HG02884 (cell line): ENCODE data around the gene TMEM176A.
A peak's percentile ranks its signal among the peaks of the same experiment; 100 is the strongest.
"Not testable (repeated sequence)": the region's sequence is repeated elsewhere in the genome, so short reads cannot be mapped to it uniquely, and the experiment has no call there.

Experiments
- ATAC-seq: cut with Tn5 transposase; IDR thresholded peaks from one replicate; pipeline ENCODE4 v1.9.1; 2021; ENCODE audit warnings: mild to moderate bottlenecking, moderate library complexity; ENCODE audit not compliant: unreplicated experiment

Gene TMEM176A, protein sequence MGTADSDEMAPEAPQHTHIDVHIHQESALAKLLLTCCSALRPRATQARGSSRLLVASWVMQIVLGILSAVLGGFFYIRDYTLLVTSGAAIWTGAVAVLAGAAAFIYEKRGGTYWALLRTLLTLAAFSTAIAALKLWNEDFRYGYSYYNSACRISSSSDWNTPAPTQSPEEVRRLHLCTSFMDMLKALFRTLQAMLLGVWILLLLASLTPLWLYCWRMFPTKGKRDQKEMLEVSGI

DNA sequence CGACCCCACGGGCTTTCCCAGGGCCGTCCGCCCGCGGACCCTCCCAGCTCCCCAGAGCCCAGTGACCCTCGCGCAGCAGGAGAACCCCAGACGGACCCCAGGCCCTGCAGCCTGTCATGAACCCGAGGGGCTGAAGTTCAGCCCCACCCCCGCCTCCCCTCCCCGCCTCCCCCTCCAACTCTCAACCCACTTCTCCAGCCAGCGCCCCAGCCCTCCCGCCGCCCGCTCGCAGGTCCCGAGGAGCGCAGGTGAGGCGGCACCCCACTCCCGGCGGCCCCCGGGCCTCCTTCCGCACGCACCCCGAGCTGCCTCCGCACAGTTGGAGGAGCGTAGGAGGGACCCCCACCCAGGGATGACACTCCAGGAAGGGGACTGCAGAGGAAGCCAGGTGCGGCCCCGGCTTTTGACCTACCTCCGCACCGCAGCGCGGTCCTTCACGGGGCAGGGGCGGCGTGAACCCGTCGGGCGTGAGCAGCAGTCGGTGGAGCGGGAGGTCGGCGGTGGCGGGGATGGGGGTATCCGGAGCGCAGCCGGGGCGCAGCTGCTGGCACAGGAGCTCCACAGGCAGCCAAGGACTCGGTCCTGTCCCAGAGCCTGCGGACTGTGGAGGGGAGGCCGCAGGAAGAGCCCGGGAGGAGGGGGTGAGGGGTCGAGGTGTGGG, at the start of gene TMEM176A:
TMEM176A (plus strand) TSS at position 189 of the 661 bp plus-strand sequence. CDS start 782 bp downstream, outside the sequence.
- no peak for ATAC-seq

DNA sequence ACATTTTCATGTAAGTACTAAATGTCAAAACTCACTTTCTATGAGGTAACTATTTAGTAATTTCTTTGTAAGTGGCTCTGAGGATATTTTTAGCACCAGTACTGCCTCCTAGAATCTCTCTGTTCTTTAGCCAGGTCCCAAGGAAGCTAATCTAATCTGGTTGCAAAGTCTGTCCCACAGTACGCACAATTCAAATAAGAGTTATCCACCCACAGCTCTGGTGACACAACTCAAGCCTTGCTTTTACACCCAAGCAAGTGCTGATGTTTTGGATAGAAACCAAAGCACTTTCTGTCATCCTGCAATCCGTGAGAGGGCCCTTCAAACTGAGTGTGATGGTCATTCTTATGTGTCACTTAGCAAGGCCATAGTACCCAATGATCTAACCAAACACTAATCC, 48.9 kb upstream of the TMEM176A start:
- ATAC-seq, result no peak

DNA sequence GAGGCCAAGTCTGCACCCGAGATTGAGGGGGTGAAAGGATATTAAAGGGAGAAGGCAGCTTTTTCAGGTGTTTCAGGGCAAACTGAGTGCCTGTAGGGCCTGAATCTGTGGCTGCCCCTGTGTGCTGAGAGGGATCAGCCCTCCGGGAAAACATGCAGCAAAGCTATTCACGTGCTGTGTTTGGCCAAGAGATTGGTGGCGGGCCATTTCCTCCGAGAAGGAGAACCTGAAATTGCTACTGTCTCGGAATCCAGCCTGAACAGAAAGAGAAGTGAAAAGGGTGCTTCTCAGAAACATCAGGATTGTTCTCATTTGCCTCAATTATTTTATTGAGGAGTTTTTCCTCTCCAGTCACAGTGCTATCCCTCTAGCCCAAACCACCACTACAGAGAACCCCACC, 47.3 kb upstream of the TMEM176A start:
- no peak for ATAC-seq

DNA sequence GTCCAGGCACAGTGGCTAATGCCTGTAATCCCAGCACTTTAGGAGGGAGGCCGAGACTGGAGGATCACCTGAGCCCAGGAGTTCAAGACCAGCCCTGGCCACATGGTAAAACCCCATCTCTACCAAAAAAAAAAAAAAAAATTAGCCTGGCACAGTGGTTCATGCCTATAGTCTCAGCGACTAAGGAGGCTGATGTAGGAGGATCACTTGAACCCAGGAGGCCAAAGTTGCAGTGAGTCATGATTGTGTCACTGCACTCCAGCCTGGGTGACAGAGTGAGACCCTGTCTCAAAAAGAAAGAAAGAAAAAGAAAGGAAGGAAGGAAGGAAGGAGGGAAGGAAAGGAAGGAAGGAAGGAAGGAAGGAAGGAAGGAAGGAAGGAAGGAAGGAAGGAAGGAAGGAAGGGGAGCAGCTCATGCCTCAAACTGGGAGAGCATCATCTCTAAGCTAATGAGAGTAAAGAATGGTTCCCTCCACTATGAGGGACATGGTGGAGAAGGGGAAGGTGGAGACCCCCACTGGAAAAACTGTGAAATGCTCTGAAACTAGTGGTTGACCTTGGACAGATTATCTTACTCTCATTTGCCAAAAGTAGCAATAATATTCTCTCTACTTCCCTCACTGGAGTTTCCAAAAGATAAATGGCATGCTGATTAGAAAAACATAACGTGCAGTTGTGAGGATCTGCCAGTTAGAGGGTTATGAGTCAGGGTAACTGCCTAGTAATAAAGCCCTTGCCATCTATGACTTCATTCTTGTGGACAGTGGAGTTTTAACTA, 46.6 kb upstream of the TMEM176A start:
- ATAC-seq, result no peak

DNA sequence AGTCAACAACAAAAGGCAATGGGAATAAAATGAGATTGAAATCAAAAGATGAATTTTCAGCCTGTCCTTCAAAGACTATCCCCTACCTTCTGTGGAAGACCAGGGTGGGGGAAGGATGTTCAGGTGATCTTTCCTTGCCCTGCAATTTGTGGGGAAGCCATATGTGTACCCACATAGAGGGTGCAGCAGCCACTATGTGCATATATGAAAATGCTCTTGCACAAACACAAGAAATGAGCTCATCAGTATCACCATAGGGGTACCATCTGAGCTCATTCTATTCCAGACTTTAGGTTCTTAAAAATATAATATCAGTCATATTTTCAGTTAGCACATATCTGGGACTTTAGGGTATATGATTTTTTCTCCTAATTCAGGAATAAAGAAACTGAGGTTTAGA, 45.6 kb upstream of the TMEM176A start:
- no peak for ATAC-seq

DNA sequence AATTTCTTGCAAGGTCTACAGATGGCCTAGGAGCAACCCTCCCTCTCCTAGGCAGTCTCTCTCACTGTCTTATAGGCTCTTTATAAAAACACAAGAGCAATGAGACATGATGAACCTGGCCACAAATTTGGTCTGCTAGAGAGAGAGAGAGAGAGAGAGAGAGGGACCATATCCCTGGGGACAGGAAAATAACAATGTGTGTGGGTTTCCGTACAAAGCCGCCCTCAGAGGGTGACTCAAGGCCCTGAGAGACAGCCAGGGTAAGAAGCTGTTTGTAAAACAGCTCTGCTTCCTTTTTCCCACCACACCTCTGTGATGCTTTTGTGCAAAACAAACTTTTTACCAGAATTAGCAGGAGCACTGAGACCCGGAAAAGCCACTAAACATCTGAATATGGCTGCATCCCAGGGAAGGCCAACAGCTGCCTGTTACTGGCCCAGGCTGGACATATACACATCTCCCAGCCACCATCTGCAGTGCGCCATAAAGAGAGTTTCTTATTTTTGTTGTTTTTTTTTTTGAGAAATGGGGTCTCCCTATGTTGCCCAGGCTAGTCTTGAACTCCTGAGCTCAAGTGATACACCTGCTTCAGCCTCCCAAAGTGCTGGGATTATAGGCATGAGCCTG, 45.0 kb upstream of the TMEM176A start:
- ATAC-seq, result peak; percentile 54

DNA sequence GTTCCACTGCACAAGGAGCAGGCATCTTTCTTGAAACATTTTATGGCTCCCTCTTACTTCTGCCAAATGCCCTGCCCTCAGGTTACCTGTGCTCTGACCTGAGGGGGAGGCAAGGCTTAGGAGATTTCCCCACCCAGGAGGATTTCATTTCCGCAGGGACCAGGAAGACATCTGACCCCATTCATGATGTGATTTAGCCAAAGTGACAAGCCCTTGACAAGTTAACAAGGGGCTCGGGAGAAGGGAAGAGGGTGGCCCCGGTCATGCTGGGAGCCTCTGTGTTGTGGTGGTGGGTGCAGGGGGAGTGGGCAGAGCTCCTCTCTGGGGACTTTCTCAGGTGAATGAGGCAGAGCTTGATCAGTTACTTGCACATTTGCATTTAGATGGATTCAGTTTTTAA, 44.4 kb upstream of the TMEM176A start:
- no peak for ATAC-seq

DNA sequence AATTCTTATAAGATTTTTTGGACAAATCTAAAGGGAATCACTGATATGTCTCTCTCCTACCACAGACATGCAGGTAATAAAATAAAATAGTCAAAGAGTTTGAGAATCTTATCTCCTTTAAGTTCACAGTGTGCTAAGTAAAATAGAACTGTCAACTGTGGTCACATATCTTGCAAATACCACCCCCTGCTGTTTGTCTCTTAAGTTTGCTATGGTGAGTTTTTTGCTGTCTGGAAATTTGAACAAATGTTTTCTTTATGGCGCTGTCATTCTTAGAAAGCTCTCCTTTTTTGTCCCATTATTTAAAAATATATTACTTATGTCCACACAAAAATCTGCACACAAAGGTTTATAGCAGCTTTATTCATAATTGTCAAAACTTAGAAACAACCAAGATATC, 43.7 kb upstream of the TMEM176A start:
- ATAC-seq, result no peak

DNA sequence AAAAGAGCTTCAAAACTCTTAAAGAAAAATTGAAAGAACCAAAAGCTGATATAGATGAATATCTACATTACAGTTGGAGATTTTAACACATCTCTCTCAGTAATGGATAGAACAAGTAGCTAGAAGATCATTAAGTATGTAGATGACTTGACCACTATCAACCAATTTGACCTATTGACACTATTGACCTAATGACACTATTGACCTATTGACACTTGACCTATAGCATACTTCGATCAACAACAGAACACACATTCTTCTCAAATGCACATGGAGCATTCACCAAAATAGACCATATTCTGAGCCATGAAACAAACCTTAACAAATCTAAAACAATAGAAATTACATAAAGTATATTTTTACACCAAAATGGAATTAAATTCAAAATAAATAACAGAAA, 41.1 kb upstream of the TMEM176A start:
- no peak for ATAC-seq

DNA sequence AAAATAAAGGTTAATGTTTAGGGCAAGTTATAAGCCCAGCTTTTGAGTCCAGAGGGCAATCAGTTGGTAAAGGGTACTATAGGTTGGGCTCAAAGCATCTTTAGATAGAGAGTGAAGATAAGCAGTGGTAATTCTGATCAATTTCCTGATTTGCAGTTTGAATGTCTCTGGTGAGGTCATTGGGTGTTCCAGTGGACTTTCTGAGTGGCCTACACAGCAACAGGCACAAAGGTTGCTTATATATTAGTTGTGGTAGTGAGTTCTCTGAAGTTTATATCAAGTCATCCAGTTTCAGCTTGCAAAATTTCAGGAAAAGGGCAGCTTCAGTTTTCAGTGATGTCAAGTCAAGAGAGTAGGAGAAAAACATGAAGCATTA, 34.2 kb upstream of the TMEM176A start:
- ATAC-seq, result no peak

DNA sequence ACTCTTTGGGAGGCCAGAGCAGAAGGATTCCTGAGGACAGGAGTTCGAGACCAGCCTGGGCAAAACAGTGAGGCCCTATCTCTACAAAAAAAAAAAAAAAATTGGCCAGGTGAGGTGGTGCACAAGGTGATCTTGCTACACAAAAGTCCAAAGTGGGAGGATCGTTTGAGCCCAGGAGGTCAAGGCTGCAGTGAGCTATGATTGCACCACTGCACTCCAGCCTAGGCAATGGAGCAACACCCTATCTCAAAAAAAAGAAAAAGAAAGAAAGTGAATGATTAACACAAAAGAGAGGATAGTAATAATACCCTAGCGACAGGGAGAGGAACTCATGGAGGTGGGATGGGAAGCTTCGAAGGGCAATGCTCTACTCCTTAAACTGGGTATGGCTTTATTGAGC, 30.8 kb upstream of the TMEM176A start:
- no peak for ATAC-seq

DNA sequence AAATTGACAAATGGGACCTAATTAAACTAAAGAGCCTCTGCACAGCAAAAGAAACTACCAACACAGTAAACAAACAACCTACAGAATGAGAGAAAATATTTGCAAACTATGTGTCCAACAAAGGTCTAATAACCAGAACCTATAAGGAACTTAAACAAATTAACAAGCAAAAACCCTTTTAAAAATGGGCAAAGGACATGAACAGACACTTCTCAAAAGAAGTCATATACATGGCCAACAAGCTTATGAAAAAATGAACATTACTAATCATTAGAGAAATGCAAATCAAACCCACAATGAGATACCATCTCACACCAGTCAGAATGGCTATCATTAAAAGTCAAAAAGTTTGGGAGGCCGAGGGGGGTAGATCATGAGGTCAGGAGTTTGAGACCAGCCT, 26.4 kb upstream of the TMEM176A start:
- not testable (repeated sequence) for ATAC-seq

DNA sequence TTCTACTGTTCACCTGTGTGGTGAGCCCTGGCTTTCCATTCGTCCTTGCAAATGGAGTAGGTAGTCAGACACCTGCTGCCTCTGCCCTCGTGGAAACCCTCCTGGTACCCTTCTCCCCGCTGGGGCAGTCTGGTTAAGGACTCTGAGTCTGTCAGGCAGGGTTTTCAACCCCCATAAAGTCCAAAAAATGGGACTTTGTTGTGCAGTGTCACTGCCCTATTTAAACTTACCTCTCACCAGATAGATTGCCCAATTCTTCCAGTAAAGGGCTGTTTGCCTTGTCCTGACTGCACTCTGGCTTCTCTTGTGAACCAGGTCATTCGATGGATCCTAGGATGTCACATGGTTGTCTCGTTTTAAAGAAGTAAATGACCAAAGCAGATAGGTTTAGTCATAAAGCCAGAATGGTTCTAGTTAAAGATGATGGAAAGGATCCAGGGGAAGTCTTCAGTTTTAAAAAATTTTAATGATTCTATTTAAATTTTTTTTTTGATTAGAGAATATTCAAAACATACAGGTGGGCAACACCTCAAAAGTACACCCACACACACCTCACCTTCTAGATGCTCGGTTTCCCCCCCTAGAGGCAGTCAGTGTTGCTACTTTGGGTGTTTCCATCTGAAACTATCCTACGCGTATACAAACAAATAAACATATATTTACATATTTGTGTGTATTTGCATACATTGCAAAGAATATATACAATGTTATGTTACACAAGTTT, 22.4 kb upstream of the TMEM176A start:
- no peak for ATAC-seq

DNA sequence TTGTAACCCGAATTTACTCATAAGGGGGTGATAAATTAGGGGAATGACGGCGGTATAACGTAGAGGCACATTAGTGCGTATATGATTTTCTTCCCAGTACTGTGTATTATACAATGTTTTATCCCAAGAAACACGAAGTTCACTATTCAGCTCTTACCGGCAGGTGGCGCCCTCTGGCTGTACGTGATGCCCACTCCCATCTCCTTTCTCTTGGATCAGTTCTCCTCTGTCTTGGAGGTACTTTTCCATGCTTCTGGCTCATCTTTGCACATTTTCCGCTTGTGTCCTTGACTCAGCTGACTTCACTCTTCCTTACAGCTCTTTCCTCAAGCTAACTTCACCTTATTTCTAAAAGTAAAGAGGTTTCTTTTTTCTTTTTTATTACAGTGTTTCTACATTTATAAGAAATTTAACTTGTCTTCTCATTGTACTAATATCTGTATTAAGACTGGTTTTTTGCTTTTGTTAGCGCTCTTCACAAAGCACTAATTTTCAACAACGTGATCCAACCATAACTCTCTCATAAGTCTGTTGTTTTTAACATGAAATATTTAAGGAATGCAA, 21.7 kb upstream of the TMEM176A start:
- ATAC-seq, result no peak

DNA sequence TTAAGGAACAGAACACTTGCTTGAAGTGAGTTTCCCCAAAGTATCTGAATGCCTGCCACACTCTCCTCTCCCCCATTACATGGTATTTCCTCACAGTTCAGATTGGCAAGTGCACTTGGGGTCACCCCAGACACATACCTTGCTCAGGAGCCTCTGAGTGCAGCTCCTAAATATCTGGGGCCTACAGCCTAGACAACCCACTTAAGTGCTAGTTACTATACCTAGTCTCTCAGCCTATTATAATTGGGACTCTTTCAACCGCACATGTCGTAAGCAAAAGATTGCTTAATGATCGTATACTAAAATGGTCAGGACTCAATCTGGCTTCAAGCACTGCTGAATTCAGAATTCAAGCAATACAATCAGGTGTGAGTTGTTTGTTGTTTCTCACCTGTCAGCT, 20.3 kb upstream of the TMEM176A start:
- no peak for ATAC-seq

DNA sequence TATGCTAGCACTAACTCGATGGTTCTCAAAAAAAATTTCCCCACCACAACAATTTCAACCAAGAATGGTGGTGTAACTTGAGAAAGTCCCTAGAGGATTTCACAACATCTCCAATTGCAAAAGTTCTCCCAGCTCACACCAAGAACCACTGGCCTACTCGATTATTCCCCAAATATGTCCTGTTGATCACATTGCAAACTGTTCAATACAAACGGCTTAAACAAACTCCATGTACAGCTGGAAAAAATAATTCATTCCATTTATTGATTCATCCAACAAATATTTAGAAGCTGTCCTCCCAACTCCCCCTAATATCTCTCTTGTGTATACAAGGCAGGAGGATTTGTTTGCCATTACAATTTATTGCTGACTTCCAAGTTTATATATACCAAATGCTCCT, 19.5 kb upstream of the TMEM176A start:
- ATAC-seq, result no peak

DNA sequence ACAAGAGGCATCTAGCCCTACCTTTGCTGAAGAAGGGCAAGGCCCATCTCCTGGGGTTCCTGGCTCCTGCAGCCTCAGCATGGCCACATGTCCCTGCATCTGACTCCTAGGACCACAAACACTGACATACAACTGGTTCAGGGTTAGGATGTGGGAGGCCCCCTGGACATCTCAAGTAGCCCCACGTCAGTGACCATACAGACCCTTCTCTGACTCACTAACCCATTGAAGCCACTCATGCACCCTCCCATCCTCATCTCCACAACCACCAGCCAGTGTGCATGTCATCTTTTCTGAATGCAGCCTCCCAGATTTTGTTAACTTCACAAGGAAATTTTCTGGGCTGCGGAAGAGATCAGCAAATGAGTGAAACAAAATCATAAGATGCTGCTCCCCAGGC, 18.6 kb upstream of the TMEM176A start:
- no peak for ATAC-seq

DNA sequence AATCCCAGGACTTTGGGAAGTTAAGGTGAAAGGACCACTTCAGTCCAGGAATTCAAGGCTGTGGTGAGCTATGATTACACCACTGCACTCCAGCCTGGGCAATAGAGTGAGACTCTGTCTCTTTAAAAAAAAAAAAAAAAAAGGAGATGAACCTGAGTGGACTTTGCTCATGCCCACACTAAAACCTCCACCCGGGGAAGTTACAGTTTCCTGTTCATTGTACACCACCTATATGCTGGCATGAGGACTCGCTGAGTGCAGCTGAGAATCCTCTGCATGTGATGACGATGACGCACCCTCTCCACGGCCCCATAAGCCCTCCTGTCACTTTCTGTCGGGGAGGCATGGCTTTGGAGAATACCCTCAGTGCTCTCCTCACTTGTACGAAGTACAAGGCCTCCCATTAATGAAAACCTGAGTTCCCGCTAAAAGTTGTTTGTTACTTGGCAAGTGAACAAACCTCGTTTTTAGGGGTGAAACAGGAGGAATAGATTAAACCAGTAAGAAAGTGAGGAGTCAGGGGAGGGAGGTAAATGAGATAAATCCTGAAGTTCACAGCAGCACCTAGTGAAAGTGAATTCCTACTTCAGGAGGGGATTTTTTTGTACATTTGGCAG, 16.3 kb upstream of the TMEM176A start:
- ATAC-seq, result no peak

DNA sequence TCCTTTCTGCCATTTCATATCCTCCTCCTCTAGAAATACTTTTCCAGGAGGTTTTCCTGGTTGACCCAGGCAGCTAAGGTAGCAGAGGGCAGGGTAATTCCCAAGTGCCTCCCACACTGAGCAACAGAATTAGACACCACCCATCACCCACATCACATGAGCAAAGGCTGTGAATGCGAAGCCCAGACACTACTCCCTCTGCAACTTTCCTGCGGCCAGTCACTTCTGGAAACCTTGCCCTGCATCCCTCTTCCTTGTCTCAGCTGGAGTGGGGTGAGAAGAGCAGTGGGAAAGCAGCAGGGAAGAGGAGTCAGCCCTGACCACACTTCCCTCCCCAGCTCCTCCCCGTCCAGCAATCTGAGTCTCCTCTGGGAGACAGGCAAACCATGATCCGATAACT, 15.6 kb upstream of the TMEM176A start:
- ATAC-seq, result no peak
